Brain microvascular endothelial cell (primary cell): ENCODE data around the gene SLC9A3.
A peak's percentile ranks its signal among the peaks of the same experiment; 100 is the strongest.
"Not testable (repeated sequence)": the region's sequence is repeated elsewhere in the genome, so short reads cannot be mapped to it uniquely, and the experiment has no call there.

Experiments
- DNase-seq: peaks from one replicate; pipeline ENCODE4 v3.0.0-alpha.2; 2020
- H3K27ac ChIP-seq: fragments of 250-450 bp; sonication (Bioruptor Pico); 2 replicates; pipeline ENCODE4 v1.5.1; 2020; ENCODE audit warnings: mild to moderate bottlenecking, moderate library complexity
- H3K27me3 ChIP-seq: fragments of 250-450 bp; sonication (Bioruptor Pico); replicated peaks from 2 replicates; pipeline ENCODE4 v1.5.1; 2020; ENCODE audit warnings: mild to moderate bottlenecking
- H3K36me3 ChIP-seq: fragments of 250-450 bp; sonication (Bioruptor Pico); replicated peaks from 2 replicates; pipeline ENCODE4 v1.5.1; 2020; ENCODE audit warnings: mild to moderate bottlenecking
- H3K4me3 ChIP-seq: 2 replicates; pipeline ENCODE4 v1.5.1; 2011; ENCODE audit warnings: low read depth, mild to moderate bottlenecking, control low read depth, low read length, moderate library complexity
- in situ Hi-C: cut with HindIII; loops from 2 replicates; pipeline ENCODE4 v1.10.0; 2017; ENCODE audit warnings: low sequenced_read_pairs, low pct_ligation_motif_present
- TF ChIP-seq, protein P1 (sequence below): IDR thresholded peaks from 2 replicates; pipeline ENCODE4 v1.5.1; 2011; ENCODE audit warnings: low read depth, mild to moderate bottlenecking, moderate library complexity, low read length, control low read depth, inconsistent platforms; ENCODE audit errors: missing control alignments

Gene SLC9A3

DNA sequence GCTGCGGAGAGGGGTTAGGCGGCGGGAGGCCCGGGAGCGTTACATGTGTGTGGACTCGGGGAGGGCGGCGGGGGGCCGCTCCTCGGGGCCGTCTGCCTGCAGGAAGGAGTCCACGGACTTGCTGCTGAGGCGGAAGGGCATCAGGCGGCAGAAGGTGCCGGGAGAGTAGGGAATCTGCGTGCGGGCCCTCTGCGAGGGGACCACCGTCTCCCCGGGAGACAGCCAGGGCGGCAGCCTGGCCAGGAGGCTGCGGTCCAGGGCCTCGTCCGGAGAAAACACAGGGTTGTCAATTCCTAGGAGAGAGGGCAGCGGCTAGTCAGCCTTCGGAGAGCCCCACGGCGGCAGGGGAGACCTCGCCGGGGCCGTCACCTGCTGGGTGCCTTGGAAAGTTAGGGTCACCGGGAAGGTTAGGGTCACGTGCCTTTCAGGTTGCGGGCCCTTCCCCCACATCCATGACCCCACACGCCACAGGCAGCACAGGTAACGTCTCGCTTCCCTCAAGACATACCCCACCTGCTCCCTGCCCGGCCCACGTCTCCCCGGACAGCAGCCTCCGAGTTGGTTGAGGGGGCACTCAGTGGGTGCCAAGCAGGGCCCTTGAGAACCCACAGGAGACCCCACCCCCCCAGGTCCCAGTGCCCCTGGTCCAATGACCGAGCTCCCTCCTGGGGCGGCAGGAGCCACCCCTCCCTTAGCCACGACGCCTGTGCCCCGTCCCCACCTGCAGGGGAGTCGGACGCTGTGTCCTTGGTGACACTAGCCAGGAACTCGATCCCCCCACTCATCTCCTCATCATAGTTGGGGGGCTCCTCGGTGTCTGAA is 49.2 kb downstream of the SLC9A3 start:
- DNase-seq: no peak
- in situ Hi-C loops: no loop called here
- peak overlapping the region; percentile 15 for H3K4me3 ChIP-seq
- H3K36me3 ChIP-seq: peaks cover 2% of the 10 kb centered on the region
- no peak overlapping the region for H3K27ac ChIP-seq
- TF ChIP-seq, protein P1, sequence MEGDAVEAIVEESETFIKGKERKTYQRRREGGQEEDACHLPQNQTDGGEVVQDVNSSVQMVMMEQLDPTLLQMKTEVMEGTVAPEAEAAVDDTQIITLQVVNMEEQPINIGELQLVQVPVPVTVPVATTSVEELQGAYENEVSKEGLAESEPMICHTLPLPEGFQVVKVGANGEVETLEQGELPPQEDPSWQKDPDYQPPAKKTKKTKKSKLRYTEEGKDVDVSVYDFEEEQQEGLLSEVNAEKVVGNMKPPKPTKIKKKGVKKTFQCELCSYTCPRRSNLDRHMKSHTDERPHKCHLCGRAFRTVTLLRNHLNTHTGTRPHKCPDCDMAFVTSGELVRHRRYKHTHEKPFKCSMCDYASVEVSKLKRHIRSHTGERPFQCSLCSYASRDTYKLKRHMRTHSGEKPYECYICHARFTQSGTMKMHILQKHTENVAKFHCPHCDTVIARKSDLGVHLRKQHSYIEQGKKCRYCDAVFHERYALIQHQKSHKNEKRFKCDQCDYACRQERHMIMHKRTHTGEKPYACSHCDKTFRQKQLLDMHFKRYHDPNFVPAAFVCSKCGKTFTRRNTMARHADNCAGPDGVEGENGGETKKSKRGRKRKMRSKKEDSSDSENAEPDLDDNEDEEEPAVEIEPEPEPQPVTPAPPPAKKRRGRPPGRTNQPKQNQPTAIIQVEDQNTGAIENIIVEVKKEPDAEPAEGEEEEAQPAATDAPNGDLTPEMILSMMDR: no peak
- H3K27me3 ChIP-seq: peaks cover 32% of the 10 kb centered on the region

DNA sequence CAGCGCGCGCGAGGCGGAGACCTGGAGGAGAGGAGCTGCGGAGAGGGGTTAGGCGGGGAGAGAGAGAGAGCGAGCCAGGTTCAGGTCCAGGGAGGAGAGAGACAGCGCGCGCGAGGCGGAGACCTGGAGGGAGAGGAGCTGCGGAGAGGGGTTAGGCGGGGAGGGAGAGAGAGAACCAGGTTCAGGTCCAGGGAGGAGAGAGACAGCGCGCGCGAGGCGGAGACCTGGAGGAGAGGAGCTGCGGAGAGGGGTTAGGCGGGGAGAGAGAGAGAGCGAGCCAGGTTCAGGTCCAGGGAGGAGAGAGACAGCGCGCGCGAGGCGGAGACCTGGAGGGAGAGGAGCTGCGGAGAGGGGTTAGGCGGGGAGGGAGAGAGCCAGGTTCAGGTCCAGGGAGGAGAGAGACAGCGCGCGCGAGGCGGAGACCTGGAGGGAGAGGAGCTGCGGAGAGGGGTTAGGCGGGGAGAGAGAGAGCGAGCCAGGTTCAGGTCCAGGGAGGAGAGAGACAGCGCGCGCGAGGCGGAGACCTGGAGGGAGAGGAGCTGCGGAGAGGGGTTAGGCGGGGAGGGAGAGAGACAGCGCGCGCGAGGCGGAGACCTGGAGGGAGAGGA is 49.9 kb downstream of the SLC9A3 start:
- peaks cover 32% of the 10 kb centered on the region for H3K27me3 ChIP-seq
- H3K36me3 ChIP-seq, H3K27ac ChIP-seq, DNase-seq, in situ Hi-C loops: not testable (repeated sequence)
- peak overlapping the region; percentile 17 for H3K4me3 ChIP-seq

DNA sequence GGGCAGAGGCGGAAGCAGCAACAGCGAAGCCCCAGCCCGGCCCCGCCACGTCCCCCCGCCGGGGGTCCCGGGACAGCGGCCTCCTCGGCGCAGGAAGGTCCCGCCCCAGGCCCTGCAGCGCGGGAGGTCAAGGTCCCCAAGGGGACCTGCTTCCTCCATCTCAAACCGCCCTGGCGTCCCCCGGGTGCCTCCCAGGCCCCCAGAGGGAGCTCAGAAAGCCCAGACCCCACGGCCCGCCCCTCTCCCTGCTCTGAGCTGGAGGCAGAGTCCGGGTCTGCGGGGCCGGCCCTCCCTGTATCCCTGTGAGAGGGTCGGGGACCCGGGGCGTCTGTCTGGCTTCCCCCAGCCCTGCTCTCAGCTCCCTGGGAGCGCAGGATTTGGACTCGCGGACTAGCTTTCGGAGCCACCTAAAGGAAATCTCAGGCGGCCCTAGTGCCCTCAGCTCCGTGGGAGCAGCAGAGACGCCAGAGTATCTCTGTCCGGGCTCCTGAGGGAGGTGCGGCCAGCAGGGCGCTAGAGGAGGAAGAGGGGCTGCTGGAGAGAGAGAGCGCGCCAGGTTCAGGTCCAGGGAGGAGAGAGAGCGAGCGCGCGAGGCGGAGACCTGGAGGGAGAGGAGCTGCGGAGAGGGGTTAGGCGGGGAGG is 50.6 kb downstream of the SLC9A3 start:
- TF ChIP-seq, protein P1: no peak
- Histone ChIP-seq H3K4me3 (peak overlapping the region; percentile 64), H3K27me3 (peaks cover 32% of the 10 kb centered on the region), H3K36me3 (peaks cover 5% of the 10 kb centered on the region), H3K27ac (no peak overlapping the region)
- DNase-seq: no peak
- in situ Hi-C loops: no loop called here

DNA sequence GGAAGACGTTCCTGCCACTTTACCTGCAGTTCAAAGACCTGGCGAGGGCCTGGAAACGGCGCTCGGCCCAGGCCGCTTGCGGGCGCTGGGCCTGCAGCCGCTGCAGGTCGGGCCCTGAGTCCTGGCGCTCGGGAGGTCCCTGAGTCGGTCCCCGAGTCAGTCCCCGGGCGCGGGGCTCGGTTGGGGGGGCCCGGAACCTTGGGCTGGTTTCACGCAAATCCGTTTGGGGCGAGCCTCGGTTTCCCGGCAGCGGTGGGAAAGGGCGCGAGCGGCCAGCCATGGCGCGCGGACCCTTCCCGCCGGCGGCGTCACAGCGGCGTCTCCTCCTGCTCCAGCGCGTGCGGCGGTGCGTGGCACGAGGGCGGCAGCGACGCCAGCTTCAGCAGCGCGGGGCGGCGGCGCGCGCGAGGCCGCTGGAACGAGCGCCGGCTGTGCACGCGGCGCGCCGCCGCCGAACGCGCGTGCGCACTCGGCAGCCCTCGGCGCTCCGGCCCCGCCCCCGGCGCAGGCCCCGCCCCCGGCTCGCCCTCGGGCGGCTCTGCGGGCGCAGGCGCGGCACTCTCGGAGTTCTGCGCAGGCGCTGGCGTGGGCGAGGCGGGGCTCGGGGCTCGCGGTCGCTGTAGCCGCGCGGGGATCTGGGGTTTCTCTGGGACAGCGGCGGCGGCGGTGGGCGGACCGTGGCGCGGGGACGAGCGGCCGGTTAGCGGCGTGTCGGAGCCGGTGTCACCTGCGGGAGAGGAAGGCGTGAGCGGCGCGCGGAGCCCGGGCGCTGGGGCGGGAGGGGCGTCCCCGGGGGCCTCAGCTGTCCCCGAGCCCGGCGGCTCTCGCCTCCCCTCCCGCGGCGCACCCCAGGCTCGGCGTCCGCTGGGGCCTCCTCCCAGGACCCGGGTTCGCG is 51.3 kb downstream of the SLC9A3 start:
- H3K4me3 ChIP-seq: peak overlapping the region; percentile 66
- peak; percentile 53 for DNase-seq
- peaks cover 5% of the 10 kb centered on the region for H3K36me3 ChIP-seq
- in situ Hi-C loops: no loop called here
- H3K27ac ChIP-seq: peak overlapping the region; percentile 57
- H3K27me3 ChIP-seq: peaks cover 31% of the 10 kb centered on the region
- TF ChIP-seq, protein P1: no peak

DNA sequence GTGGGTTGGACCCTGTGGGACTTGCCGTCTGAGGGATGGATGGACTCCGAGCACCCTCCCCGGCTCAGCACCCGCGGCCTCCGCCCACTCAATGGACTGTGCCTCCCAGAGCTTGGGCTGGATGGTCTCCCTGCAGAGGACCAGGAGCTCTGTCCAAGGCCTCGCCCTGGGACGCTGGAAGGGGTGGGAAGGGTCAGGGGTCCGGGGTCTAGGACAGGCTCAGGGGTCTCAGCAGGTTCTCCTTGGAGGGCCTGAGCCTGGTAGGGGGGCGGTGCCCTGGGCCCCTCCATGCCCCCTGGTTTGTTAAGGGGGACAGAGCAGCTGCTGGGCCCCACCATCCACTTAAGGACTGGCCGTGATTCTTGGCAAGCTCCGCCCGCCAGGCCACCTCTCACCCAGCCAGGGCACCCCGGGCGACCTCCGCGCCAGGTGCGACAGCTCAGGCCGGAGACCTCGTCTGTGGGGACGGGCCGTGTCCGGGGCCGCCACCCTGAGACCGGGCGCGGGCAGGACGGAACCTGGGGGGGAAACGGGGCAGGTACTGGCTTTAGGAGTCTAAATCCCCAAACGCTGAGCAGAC is 52.1 kb downstream of the SLC9A3 start:
- H3K27me3 ChIP-seq: peaks cover 28% of the 10 kb centered on the region
- TF ChIP-seq, protein P1: no peak
- no peak for DNase-seq
- peak overlapping the region; percentile 66 for H3K4me3 ChIP-seq
- H3K36me3 ChIP-seq: peaks cover 5% of the 10 kb centered on the region
- in situ Hi-C loops: no loop called here
- H3K27ac ChIP-seq: peak overlapping the region; percentile 57
